ENCODE results near the gene CDO1.

- TF ChIP-seq, protein P1, sequence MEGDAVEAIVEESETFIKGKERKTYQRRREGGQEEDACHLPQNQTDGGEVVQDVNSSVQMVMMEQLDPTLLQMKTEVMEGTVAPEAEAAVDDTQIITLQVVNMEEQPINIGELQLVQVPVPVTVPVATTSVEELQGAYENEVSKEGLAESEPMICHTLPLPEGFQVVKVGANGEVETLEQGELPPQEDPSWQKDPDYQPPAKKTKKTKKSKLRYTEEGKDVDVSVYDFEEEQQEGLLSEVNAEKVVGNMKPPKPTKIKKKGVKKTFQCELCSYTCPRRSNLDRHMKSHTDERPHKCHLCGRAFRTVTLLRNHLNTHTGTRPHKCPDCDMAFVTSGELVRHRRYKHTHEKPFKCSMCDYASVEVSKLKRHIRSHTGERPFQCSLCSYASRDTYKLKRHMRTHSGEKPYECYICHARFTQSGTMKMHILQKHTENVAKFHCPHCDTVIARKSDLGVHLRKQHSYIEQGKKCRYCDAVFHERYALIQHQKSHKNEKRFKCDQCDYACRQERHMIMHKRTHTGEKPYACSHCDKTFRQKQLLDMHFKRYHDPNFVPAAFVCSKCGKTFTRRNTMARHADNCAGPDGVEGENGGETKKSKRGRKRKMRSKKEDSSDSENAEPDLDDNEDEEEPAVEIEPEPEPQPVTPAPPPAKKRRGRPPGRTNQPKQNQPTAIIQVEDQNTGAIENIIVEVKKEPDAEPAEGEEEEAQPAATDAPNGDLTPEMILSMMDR (IDR thresholded peaks at IDR 0.05), result no peak
- no peak for TF ChIP-seq EZH2 (IDR thresholded peaks at IDR 0.05)
These were observed 5.1 kb downstream of the CDO1 start for GRCh38 chr5:115811406-115811805.
